Fibroblast of lung (primary cell): ENCODE results near the gene PRKAG2. TPM values are rescaled to one million over a fixed set of nuclear protein-coding genes. Genes with fewer than 3 reads are reported as not detected.

ENCODE experiments used
- DNase-seq, 2 donors: peaks; one replicate each; pipeline versions ENCODE4 v3.0.0 to v3.0.0-alpha.2; 2010; ENCODE audit warnings: low read depth in 2 of 2
- H2AFZ ChIP-seq: 2 replicates; pipeline ENCODE4 v1.5.1; 2012; ENCODE audit warnings: low read length, control low read depth, inconsistent platforms
- H3K27ac ChIP-seq: 2 replicates; pipeline ENCODE4 v1.5.1; 2011; ENCODE audit warnings: low read length, control low read depth; ENCODE audit not compliant: insufficient read depth
- H3K27me3 ChIP-seq: 2 replicates; pipeline ENCODE4 v1.5.1; 2011; ENCODE audit warnings: mild to moderate bottlenecking, low read length; ENCODE audit not compliant: control insufficient read depth, insufficient read depth
- H3K36me3 ChIP-seq: 2 replicates; pipeline ENCODE4 v1.5.1; 2011; ENCODE audit warnings: low read length; ENCODE audit not compliant: control insufficient read depth, insufficient read depth
- H3K4me1 ChIP-seq: 2 replicates; pipeline ENCODE4 v1.5.1; 2011; ENCODE audit warnings: low read length; ENCODE audit not compliant: control insufficient read depth, insufficient read depth; ENCODE audit errors: extremely low read depth
- H3K4me2 ChIP-seq: 2 replicates; pipeline ENCODE4 v1.5.1; 2011; ENCODE audit warnings: low read length, control low read depth; ENCODE audit not compliant: insufficient read depth; ENCODE audit errors: extremely low read depth
- H3K4me3 ChIP-seq, 4 experiments: fragments of 200-600 bp in 1 of 4; sonication (generic) in 1 of 4; replicated peaks in 1 of 4; 2 replicates each; pipeline ENCODE4 v1.5.1; 2011 to 2016; ENCODE audit warnings: low read length in 4 of 4, low read depth in 3 of 4, mild to moderate bottlenecking in 3 of 4, control low read depth in 2 of 4, inconsistent platforms in 1 of 4, mixed read lengths in 1 of 4; ENCODE audit not compliant: insufficient read depth in 1 of 4; ENCODE audit errors: control extremely low read depth in 1 of 4
- H3K79me2 ChIP-seq: 2 replicates; pipeline ENCODE4 v1.5.1; 2012; ENCODE audit warnings: mild to moderate bottlenecking, low read length, inconsistent platforms; ENCODE audit not compliant: control insufficient read depth, insufficient read depth
- H3K9ac ChIP-seq: 2 replicates; pipeline ENCODE4 v1.5.1; 2011; ENCODE audit warnings: mild to moderate bottlenecking, low read length, control low read depth; ENCODE audit not compliant: insufficient read depth
- H3K9me3 ChIP-seq: 2 replicates; pipeline ENCODE4 v1.5.1; 2012; ENCODE audit warnings: low read depth, low read length; ENCODE audit not compliant: control insufficient read depth, insufficient read depth
- H4K20me1 ChIP-seq: 2 replicates; pipeline ENCODE4 v1.5.1; 2011; ENCODE audit warnings: low read length; ENCODE audit not compliant: control insufficient read depth, insufficient read depth; ENCODE audit errors: extremely low read depth
- CTCF ChIP-seq, 2 donors: IDR thresholded peaks in 1 of 2; conservative IDR thresholded peaks in 1 of 2; 1 replicate in 1 of 2; 2 replicates in 1 of 2; pipeline ENCODE4 v1.5.1; 2011 to 2012; ENCODE audit warnings: low read length in 2 of 2, control low read depth in 1 of 2, inconsistent platforms in 1 of 2, low read depth in 1 of 2, mild to moderate bottlenecking in 1 of 2
- EZH2 ChIP-seq: IDR thresholded peaks from 2 replicates; pipeline ENCODE4 v1.5.1; 2012; ENCODE audit warnings: low read length, control low read depth, mild to moderate bottlenecking; ENCODE audit errors: missing control alignments
- polyA plus RNA-seq, 2 donors: library from polyadenylated mRNA; depleted of rRNA in 1 of 2; stranded (reverse) in 1 of 2; unstranded in 1 of 2; fragments of >200 nt; gene quantifications; 2 replicates each; pipeline ENCODE4 v1.2.1, GENCODE V29; 2011 to 2012; ENCODE audit warnings: missing spikeins in 1 of 2
- total RNA-seq: library from RNA; depleted of rRNA; stranded (reverse); fragments of >200 nt; gene quantifications from 2 replicates; pipeline ENCODE4 v1.2.1, GENCODE V29; 2014

Gene PRKAG2
- total and polyA plus RNA-seq, 2 donors (not counting 1 experiment from before 2014, with no cell fraction given): 11.9 to 56.7 TPM

GRCh38 chr7:151728746-151729145, 148.2 kb downstream of the PRKAG2 start:
- Histone ChIP-seq H3K27me3 (no peaks in the 10 kb centered on the region), H3K4me1 (peaks cover 14% of the 10 kb centered on the region), H3K79me2 (no peaks in the 10 kb centered on the region), H3K9me3 (no peaks in the 10 kb centered on the region), H3K27ac (no peak overlapping the region), H3K4me2 (no peak overlapping the region), H3K36me3 (no peaks in the 10 kb centered on the region), H3K9ac (no peak overlapping the region), H4K20me1 (no peaks in the 10 kb centered on the region), H2AFZ (no peak overlapping the region), H3K4me3 (no peak overlapping the region)
- no peak for TF ChIP-seq EZH2
- no peak for TF ChIP-seq CTCF (conservative IDR thresholded peaks at IDR 0.05 in 1 of 2, IDR thresholded peaks at IDR 0.05 in 1 of 2; ENCODE audit: low read depth in 1 of 2, low read length in 2 of 2)
- no peak for DNase-seq

GRCh38 chr7:151728286-151728660, 148.6 kb downstream of the PRKAG2 start:
- Histone ChIP-seq H3K9ac (no peak overlapping the region), H3K27ac (peak overlapping the region; percentile 71)

GRCh38 chr7:151727579-151728285, 149.2 kb downstream of the PRKAG2 start:
- no peaks in the 10 kb centered on the region for H3K36me3 ChIP-seq
- H3K79me2 ChIP-seq: no peaks in the 10 kb centered on the region
- peaks cover 14% of the 10 kb centered on the region for H3K4me1 ChIP-seq
- H4K20me1 ChIP-seq: no peaks in the 10 kb centered on the region
- peak overlapping the region; percentile 63 for H3K4me2 ChIP-seq
- H3K9me3 ChIP-seq: no peaks in the 10 kb centered on the region
- TF ChIP-seq CTCF (conservative IDR thresholded peaks at IDR 0.05 in 1 of 2, IDR thresholded peaks at IDR 0.05 in 1 of 2; ENCODE audit: low read depth in 1 of 2, low read length in 2 of 2): no peak
- no peak for TF ChIP-seq EZH2
- peak; percentile 91 to 97 for DNase-seq
- H3K27ac ChIP-seq: peak overlapping the region; percentile 71
- H3K27me3 ChIP-seq: no peaks in the 10 kb centered on the region
- no peak overlapping the region for H3K9ac ChIP-seq
- H3K4me3 ChIP-seq: no peak overlapping the region
- no peak overlapping the region for H2AFZ ChIP-seq

More at GRCh38 chr7:151728286-151728660, 148.6 kb downstream of the PRKAG2 start:
- Histone ChIP-seq H3K4me3 (no peak overlapping the region), H3K36me3 (no peaks in the 10 kb centered on the region), H4K20me1 (no peaks in the 10 kb centered on the region), H3K9me3 (no peaks in the 10 kb centered on the region), H3K4me2 (no peak overlapping the region), H3K27me3 (no peaks in the 10 kb centered on the region), H3K4me1 (peaks cover 14% of the 10 kb centered on the region), H2AFZ (no peak overlapping the region), H3K79me2 (no peaks in the 10 kb centered on the region)
- DNase-seq: no peak
- no peak for TF ChIP-seq CTCF (conservative IDR thresholded peaks at IDR 0.05 in 1 of 2, IDR thresholded peaks at IDR 0.05 in 1 of 2; ENCODE audit: low read depth in 1 of 2, low read length in 2 of 2)
- TF ChIP-seq EZH2: no peak
